ENCODE results near the gene EDC4.
"Not testable (repeated sequence)": the region's sequence is repeated elsewhere in the genome, so short reads cannot be mapped to it uniquely, and the experiment has no call there.

DNA sequence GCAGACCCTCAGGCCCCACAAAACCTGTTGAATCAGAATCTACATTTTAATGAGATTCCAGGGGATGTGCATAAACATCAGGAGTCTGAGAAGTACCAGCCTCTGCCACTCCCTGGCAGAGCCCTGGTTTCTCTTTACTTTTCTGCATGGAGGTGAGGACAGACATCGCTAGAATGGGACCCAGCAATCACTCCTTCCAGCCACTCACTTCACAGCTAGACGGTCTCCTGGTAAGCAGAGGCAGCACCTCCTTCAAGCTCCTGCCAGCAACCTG lies 42.6 kb downstream of the EDC4 start:
- TF ChIP-seq, protein P1, sequence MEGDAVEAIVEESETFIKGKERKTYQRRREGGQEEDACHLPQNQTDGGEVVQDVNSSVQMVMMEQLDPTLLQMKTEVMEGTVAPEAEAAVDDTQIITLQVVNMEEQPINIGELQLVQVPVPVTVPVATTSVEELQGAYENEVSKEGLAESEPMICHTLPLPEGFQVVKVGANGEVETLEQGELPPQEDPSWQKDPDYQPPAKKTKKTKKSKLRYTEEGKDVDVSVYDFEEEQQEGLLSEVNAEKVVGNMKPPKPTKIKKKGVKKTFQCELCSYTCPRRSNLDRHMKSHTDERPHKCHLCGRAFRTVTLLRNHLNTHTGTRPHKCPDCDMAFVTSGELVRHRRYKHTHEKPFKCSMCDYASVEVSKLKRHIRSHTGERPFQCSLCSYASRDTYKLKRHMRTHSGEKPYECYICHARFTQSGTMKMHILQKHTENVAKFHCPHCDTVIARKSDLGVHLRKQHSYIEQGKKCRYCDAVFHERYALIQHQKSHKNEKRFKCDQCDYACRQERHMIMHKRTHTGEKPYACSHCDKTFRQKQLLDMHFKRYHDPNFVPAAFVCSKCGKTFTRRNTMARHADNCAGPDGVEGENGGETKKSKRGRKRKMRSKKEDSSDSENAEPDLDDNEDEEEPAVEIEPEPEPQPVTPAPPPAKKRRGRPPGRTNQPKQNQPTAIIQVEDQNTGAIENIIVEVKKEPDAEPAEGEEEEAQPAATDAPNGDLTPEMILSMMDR (IDR thresholded peaks at IDR 0.05 in 8 of 11, conservative IDR thresholded peaks at IDR 0.05 in 3 of 11), result not testable (repeated sequence)
- not testable (repeated sequence) for TF ChIP-seq POLR2A, POLR2AphosphoS5 (IDR thresholded peaks at IDR 0.05)

Measured in spleen (tissue), 7 donors.